Caco-2 (cell line): ENCODE data around the gene ZDHHC14. TPM values are rescaled to one million over a fixed set of nuclear protein-coding genes. Genes with fewer than 3 reads are reported as not detected.

Experiments
- BruUV-seq: library from RNA; stranded (reverse); fragments of 400-500 nt; replicated peaks from 2 replicates; lab custom pipeline; 2021; lab: Mats Ljungman, UMichigan
- CTCF ChIA-PET: fragments of 300-600 bp; sonication (Branson Sonifier 250); formaldehyde crosslinking; loops from one replicate; lab custom pipeline; 2022; ENCODE audit warnings: antibody characterized with exemption; lab: Charles Lee
- POLR2A ChIA-PET: fragments of 300-600 bp; sonication (Branson Sonifier 250); formaldehyde crosslinking; loops from one replicate; lab custom pipeline; 2022; ENCODE audit warnings: antibody characterized with exemption; lab: Charles Lee
- DNase-seq, 2 experiments: peaks; one replicate each; pipeline versions ENCODE4 v3.0.0 to v3.0.0-alpha.2; 2020 to 2022
- H3K27me3 ChIP-seq: replicated peaks from 2 replicates; pipeline ENCODE4 v1.6.0; 2011; ENCODE audit warnings: low read length; ENCODE audit not compliant: control insufficient read depth, insufficient read depth
- H3K36me3 ChIP-seq: 2 replicates; pipeline ENCODE4 v1.5.1; 2011; ENCODE audit warnings: low read length; ENCODE audit not compliant: control insufficient read depth, insufficient read depth
- H3K4me1 ChIP-seq: fragments of 250-450 bp; sonication (Bioruptor Pico); 2 replicates; pipeline ENCODE4 v1.5.1; 2020; ENCODE audit warnings: mild to moderate bottlenecking
- H3K4me3 ChIP-seq: 2 replicates; pipeline ENCODE4 v1.5.1; 2011; ENCODE audit warnings: low read depth, mild to moderate bottlenecking, control low read depth, low read length
- H3K9me3 ChIP-seq: fragments of 250-450 bp; sonication (Bioruptor Pico); 2 replicates; pipeline ENCODE4 v1.5.1; 2020; ENCODE audit warnings: mild to moderate bottlenecking, moderate library complexity
- H3K27ac Mint-ChIP-seq: one replicate; pipeline ENCODE4 v1.8.0; 2022; ENCODE audit warnings: mixed read lengths; ENCODE audit not compliant: unreplicated experiment
- H3K27me3 Mint-ChIP-seq: one replicate; pipeline ENCODE4 v1.8.0; 2022; ENCODE audit warnings: mixed read lengths; ENCODE audit not compliant: insufficient read depth, unreplicated experiment
- H3K36me3 Mint-ChIP-seq: one replicate; pipeline ENCODE4 v1.8.0; 2022; ENCODE audit warnings: mild to moderate bottlenecking, mixed read lengths; ENCODE audit not compliant: insufficient read depth, unreplicated experiment
- H3K4me1 Mint-ChIP-seq: one replicate; pipeline ENCODE4 v1.8.0; 2022; ENCODE audit warnings: low read depth, mixed read lengths; ENCODE audit not compliant: unreplicated experiment
- H3K4me3 Mint-ChIP-seq: one replicate; pipeline ENCODE4 v1.8.0; 2022; ENCODE audit warnings: mild to moderate bottlenecking, moderate library complexity, mixed read lengths; ENCODE audit not compliant: unreplicated experiment
- H3K9me3 Mint-ChIP-seq: one replicate; pipeline ENCODE4 v1.8.0; 2022; ENCODE audit warnings: mixed read lengths; ENCODE audit not compliant: unreplicated experiment
- intact Hi-C: fragments of 100-400 bp; cut with micrococcal nuclease; formaldehyde crosslinking; loops from one replicate; pipeline ENCODE4 v1.10.0; 2022; ENCODE audit not compliant: unreplicated experiment
- total RNA-seq: library from RNA; stranded (reverse); gene quantifications from 2 replicates; pipeline ENCODE4 v1.2.3, GENCODE V29; 2022
- TF ChIP-seq, protein P1 (sequence below), 2 experiments: fragments of 200-600 bp in 1 of 2; IDR thresholded peaks; 1 replicate in 1 of 2; 2 replicates in 1 of 2; pipeline versions ENCODE4 v1.5.1 to v1.8.0; 2011 to 2022; ENCODE audit warnings: antibody characterized with exemption in 1 of 2, control low read depth in 1 of 2, inconsistent platforms in 1 of 2, low read depth in 1 of 2, low read length in 1 of 2, mild to moderate bottlenecking in 1 of 2, moderate library complexity in 1 of 2; ENCODE audit not compliant: insufficient read depth in 1 of 2, severe bottlenecking in 1 of 2, unreplicated experiment in 1 of 2

ZDHHC14 gene
- total RNA-seq, 1 experiment from 2014 or later = 22.1 TPM

DNA sequence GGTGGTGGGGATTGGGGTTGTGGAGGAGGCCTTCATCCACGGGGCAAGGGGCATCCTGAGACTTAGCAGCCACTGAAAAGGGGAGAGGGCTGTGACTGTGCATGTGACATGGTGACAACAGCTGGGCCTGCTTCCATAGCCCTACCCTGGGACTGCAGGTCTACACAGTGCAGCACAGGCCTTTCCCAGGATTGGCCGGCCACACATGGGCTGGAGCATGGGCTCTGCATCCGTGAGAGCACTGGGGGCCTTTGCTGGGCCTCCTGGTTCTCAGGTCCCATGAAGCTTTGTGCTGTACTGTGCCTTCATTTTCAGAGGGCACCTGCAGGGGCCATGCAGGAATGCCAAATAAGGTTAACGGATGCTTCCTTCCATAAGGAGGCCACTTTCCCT, 56.0 kb downstream of the ZDHHC14 start:
- intact Hi-C loops = no loop called here
- CTCF ChIA-PET = no interaction called here
- Mint-ChIP-seq H3K4me3 (no peak overlapping the region), H3K4me1 (peaks cover 28% of the 10 kb centered on the region), H3K27ac (no peak overlapping the region), H3K9me3 (no peaks in the 10 kb centered on the region), H3K27me3 (no peaks in the 10 kb centered on the region), H3K36me3 (peaks cover 7% of the 10 kb centered on the region)
- TF ChIP-seq, protein P1, sequence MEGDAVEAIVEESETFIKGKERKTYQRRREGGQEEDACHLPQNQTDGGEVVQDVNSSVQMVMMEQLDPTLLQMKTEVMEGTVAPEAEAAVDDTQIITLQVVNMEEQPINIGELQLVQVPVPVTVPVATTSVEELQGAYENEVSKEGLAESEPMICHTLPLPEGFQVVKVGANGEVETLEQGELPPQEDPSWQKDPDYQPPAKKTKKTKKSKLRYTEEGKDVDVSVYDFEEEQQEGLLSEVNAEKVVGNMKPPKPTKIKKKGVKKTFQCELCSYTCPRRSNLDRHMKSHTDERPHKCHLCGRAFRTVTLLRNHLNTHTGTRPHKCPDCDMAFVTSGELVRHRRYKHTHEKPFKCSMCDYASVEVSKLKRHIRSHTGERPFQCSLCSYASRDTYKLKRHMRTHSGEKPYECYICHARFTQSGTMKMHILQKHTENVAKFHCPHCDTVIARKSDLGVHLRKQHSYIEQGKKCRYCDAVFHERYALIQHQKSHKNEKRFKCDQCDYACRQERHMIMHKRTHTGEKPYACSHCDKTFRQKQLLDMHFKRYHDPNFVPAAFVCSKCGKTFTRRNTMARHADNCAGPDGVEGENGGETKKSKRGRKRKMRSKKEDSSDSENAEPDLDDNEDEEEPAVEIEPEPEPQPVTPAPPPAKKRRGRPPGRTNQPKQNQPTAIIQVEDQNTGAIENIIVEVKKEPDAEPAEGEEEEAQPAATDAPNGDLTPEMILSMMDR (IDR thresholded peaks at IDR 0.05; ENCODE audit: insufficient read depth in 1 of 2, low read depth in 1 of 2, low read length in 1 of 2, severe bottlenecking in 1 of 2, unreplicated experiment in 1 of 2) = no peak
- Histone ChIP-seq H3K4me1 (peaks cover 14% of the 10 kb centered on the region), H3K4me3 (no peak overlapping the region), H3K27me3 (no peaks in the 10 kb centered on the region), H3K36me3 (no peaks in the 10 kb centered on the region; the same call in none of the 2 replicates), H3K9me3 (no peaks in the 10 kb centered on the region)
- POLR2A ChIA-PET = no interaction called here
- no TSS peak for BruUV-seq
- no peak for DNase-seq

DNA sequence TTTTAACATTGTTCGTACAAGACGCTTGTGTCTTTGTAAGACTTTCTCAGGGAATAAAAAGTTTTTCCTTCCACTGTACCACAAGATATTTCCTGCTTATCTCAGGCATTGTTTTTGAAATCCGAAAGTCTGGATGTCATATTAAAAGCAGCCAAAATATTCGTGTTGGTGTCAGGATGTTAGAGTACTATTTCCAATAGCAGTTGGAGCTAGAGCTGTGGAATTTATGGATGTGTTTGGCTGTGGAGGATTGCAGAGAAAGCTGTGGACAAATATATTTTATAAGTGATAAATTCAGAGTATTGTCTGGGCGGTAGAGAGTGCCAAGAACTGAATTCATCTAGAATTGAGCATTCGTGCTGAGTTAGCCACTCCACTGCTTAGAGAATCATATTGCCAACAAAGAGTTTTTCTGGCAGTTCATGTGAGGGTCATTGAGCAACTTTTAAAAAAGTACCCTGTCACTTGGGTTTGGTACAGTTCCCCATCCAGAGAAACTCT, 57.7 kb downstream of the ZDHHC14 start:
- Histone ChIP-seq H3K27me3 (no peaks in the 10 kb centered on the region), H3K4me3 (no peak overlapping the region), H3K4me1 (peaks cover 3% of the 10 kb centered on the region), H3K9me3 (no peaks in the 10 kb centered on the region), H3K36me3 (no peaks in the 10 kb centered on the region; the same call in none of the 2 replicates)
- H3K9me3 Mint-ChIP-seq = no peaks in the 10 kb centered on the region
- BruUV-seq = no TSS peak
- H3K4me1 Mint-ChIP-seq = peaks cover 17% of the 10 kb centered on the region
- peaks cover 20% of the 10 kb centered on the region for H3K36me3 Mint-ChIP-seq
- TF ChIP-seq, protein P1 (IDR thresholded peaks at IDR 0.05; ENCODE audit: insufficient read depth in 1 of 2, low read depth in 1 of 2, low read length in 1 of 2, severe bottlenecking in 1 of 2, unreplicated experiment in 1 of 2) = no peak
- ChIA-PET POLR2A (no interaction called here), CTCF (no interaction called here)
- no peak for DNase-seq
- H3K4me3 Mint-ChIP-seq = no peak overlapping the region
- intact Hi-C loops = no loop called here
- no peaks in the 10 kb centered on the region for H3K27me3 Mint-ChIP-seq
- no peak overlapping the region for H3K27ac Mint-ChIP-seq

DNA sequence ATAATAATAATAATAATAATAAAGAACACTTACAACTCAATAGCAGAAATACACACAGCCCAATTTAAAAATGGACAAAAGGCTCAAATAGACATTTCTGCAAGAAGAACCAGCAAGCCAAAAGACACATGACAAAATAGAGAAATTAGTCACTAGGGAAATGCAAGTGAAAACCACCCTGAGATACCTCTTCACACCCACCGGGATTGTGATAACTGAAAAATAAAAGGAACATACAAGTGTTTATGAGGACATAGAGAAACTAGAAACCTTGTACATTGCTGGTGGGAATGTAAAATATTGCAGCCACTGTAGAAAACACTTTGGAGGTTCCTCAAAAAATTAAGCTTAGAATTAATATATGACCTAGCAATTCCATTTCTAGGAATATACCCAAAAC, 59.2 kb downstream of the ZDHHC14 start:
- Mint-ChIP-seq H3K9me3 (no peaks in the 10 kb centered on the region), H3K27ac (no peak overlapping the region), H3K36me3 (peaks cover 23% of the 10 kb centered on the region), H3K4me1 (peaks cover 11% of the 10 kb centered on the region), H3K4me3 (no peak overlapping the region), H3K27me3 (no peaks in the 10 kb centered on the region)
- Histone ChIP-seq H3K4me1 (no peaks in the 10 kb centered on the region), H3K9me3 (no peaks in the 10 kb centered on the region), H3K27me3 (no peaks in the 10 kb centered on the region), H3K4me3 (no peak overlapping the region), H3K36me3 (no peaks in the 10 kb centered on the region; the same call in none of the 2 replicates)
- DNase-seq = no peak
- no TSS peak for BruUV-seq
- ChIA-PET CTCF (no interaction called here), POLR2A (no interaction called here)
- TF ChIP-seq, protein P1 (IDR thresholded peaks at IDR 0.05; ENCODE audit: insufficient read depth in 1 of 2, low read depth in 1 of 2, low read length in 1 of 2, severe bottlenecking in 1 of 2, unreplicated experiment in 1 of 2) = no peak
- intact Hi-C loops = no loop called here
